ENCODE results near the gene COQ3.

GRCh38 chr6:99333068-99333467, 60.9 kb downstream of the COQ3 start:
- TF ChIP-seq CTCF (conservative IDR thresholded peaks at IDR 0.05): no peak
- TF ChIP-seq EZH2 (IDR thresholded peaks at IDR 0.05; ENCODE audit: low read depth): no peak

Measured in PC-9 (cell line).